ENCODE results near the gene CHRNB4. TPM values are rescaled to one million over a fixed set of nuclear protein-coding genes. Genes with fewer than 3 reads are reported as not detected.
A peak's percentile ranks its signal among the peaks of the same experiment; 100 is the strongest.

The CHRNB4 gene
- total and polyA plus RNA-seq, 2 donors (not counting 1 experiment from before 2014, with no cell fraction given), result not detected

GRCh38 chr15:78618064-78618463, 22.9 kb downstream of the CHRNB4 start:
- intact Hi-C loops (cut with micrococcal nuclease), result loop anchor here (1.0 to 10.0 kb wide), 2 partner anchors 193 to 287 kb away; partner anchors contain the start of gene ADAMTS7
- peak; percentile 21 for ATAC-seq (ENCODE audit: low read depth)
- CTCF ChIA-PET, result interaction anchor here (2.0 kb wide), 2 partner anchors 91 to 133 kb away, joined by 9 to 18 read pairs; no protein-coding TSS in a partner anchor
- Histone ChIP-seq H3K9ac (ENCODE audit: low read length) (no peak overlapping the region), H4K20me1 (ENCODE audit: control insufficient read depth, insufficient read depth, low read length, poor library complexity, severe bottlenecking) (no peaks in the 10 kb centered on the region), H3K4me2 (replicated peaks; ENCODE audit: low read depth, low read length, poor library complexity, severe bottlenecking) (no peak overlapping the region), H3K9me3 (ENCODE audit: control extremely low read depth in 1 of 3, control insufficient read depth in 2 of 3, insufficient read depth in 1 of 3, low read length in 2 of 3) (no peaks in the 10 kb centered on the region), H3K27me3 (replicated peaks in 1 of 4; ENCODE audit: control extremely low read depth in 1 of 4, control insufficient read depth in 3 of 4, insufficient read depth in 4 of 4, low read length in 3 of 4) (peaks cover 0 to 32% (median 13%) of the 10 kb centered on the region in 4 experiments), H3K4me1 (ENCODE audit: control insufficient read depth in 2 of 2, insufficient read depth in 2 of 2, low read length in 2 of 2) (peaks cover 4 to 13% of the 10 kb centered on the region in 2 donors), H3K4me3 (ENCODE audit: control extremely low read depth in 1 of 5, extremely low read depth in 1 of 5, insufficient read depth in 1 of 5, low read depth in 2 of 5, low read length in 4 of 5) (no peak overlapping the region), H3K36me3 (replicated peaks in 1 of 2; ENCODE audit: control extremely low read depth in 1 of 2, control insufficient read depth in 1 of 2, extremely low read depth in 1 of 2, insufficient read depth in 2 of 2, low read length in 1 of 2) (no peaks in the 10 kb centered on the region), H3K27ac (ENCODE audit: low read length in 2 of 2) (no peak overlapping the region), H2AFZ (ENCODE audit: insufficient read depth, low read depth, low read length, poor library complexity, severe bottlenecking) (no peak overlapping the region), H3K79me2 (ENCODE audit: control insufficient read depth, insufficient read depth, low read length) (no peaks in the 10 kb centered on the region)
- H3K4me1 Mint-ChIP-seq, result peaks cover 4% of the 10 kb centered on the region
- H3K27ac Mint-ChIP-seq, result no peak overlapping the region
- H3K27me3 Mint-ChIP-seq, result peaks cover 29% of the 10 kb centered on the region
- 87% methylated on average over 8 of the region's 8 CpGs for WGBS (ENCODE audit: insufficient coverage)
- H3K4me3 Mint-ChIP-seq, result no peak overlapping the region
- DNase-seq, result no peak
- H3K9me3 Mint-ChIP-seq (ENCODE audit: insufficient read depth), result no peaks in the 10 kb centered on the region
- POLR2A ChIA-PET, result no interaction called here
- TF ChIP-seq CTCF (IDR thresholded peaks at IDR 0.05), result no peak
- no peak for TF ChIP-seq EZH2 (IDR thresholded peaks at IDR 0.05; ENCODE audit: borderline replicate concordance, insufficient read depth, low read depth, low read length, poor library complexity, severe bottlenecking)

GRCh38 chr15:78617516-78617915, 23.5 kb downstream of the CHRNB4 start:
- Histone ChIP-seq H3K9me3 (ENCODE audit: control extremely low read depth in 1 of 3, control insufficient read depth in 2 of 3, insufficient read depth in 1 of 3, low read length in 2 of 3) (no peaks in the 10 kb centered on the region), H3K27me3 (replicated peaks in 1 of 4; ENCODE audit: control extremely low read depth in 1 of 4, control insufficient read depth in 3 of 4, insufficient read depth in 4 of 4, low read length in 3 of 4) (peaks cover 0 to 32% (median 13%) of the 10 kb centered on the region in 4 experiments), H3K27ac (ENCODE audit: low read length in 2 of 2) (no peak overlapping the region), H4K20me1 (ENCODE audit: control insufficient read depth, insufficient read depth, low read length, poor library complexity, severe bottlenecking) (no peaks in the 10 kb centered on the region), H3K4me2 (replicated peaks; ENCODE audit: low read depth, low read length, poor library complexity, severe bottlenecking) (no peak overlapping the region), H3K4me1 (ENCODE audit: control insufficient read depth in 2 of 2, insufficient read depth in 2 of 2, low read length in 2 of 2) (peaks cover 4 to 13% of the 10 kb centered on the region in 2 donors), H3K36me3 (replicated peaks in 1 of 2; ENCODE audit: control extremely low read depth in 1 of 2, control insufficient read depth in 1 of 2, extremely low read depth in 1 of 2, insufficient read depth in 2 of 2, low read length in 1 of 2) (no peaks in the 10 kb centered on the region), H2AFZ (ENCODE audit: insufficient read depth, low read depth, low read length, poor library complexity, severe bottlenecking) (no peak overlapping the region), H3K79me2 (ENCODE audit: control insufficient read depth, insufficient read depth, low read length) (no peaks in the 10 kb centered on the region), H3K9ac (ENCODE audit: low read length) (no peak overlapping the region), H3K4me3 (ENCODE audit: control extremely low read depth in 1 of 5, extremely low read depth in 1 of 5, insufficient read depth in 1 of 5, low read depth in 2 of 5, low read length in 4 of 5) (no peak overlapping the region)
- ATAC-seq (ENCODE audit: low read depth) (no peak), DNase-seq (no peak)
- H3K27ac Mint-ChIP-seq, result no peak overlapping the region
- intact Hi-C loops (cut with micrococcal nuclease), result loop anchor here (10.0 kb wide), 1 partner anchor 287 kb away; no protein-coding TSS in a partner anchor
- WGBS (ENCODE audit: insufficient coverage), result 98% methylated on average over 4 of the region's 5 CpGs
- POLR2A ChIA-PET, result no interaction called here
- peaks cover 26% of the 10 kb centered on the region for H3K27me3 Mint-ChIP-seq
- no peak overlapping the region for H3K4me3 Mint-ChIP-seq
- TF ChIP-seq EZH2 (IDR thresholded peaks at IDR 0.05; ENCODE audit: borderline replicate concordance, insufficient read depth, low read depth, low read length, poor library complexity, severe bottlenecking) (no peak), CTCF (IDR thresholded peaks at IDR 0.05) (no peak)
- peaks cover 4% of the 10 kb centered on the region for H3K4me1 Mint-ChIP-seq
- CTCF ChIA-PET, result no interaction called here
- no peaks in the 10 kb centered on the region for H3K9me3 Mint-ChIP-seq (ENCODE audit: insufficient read depth)
